Kasumi-1 (cell line): Measurements from ENCODE around the gene LRBA.

ENCODE experiments used
- DNase-seq, 2 experiments: peaks; one replicate each; lab custom pipeline; 2025; lab: John Stamatoyannopoulos, UW

The LRBA gene

GRCh38 chr4:150586162-150586810 lies 428.8 kb downstream of the LRBA start:
- no peak for DNase-seq

DNA sequence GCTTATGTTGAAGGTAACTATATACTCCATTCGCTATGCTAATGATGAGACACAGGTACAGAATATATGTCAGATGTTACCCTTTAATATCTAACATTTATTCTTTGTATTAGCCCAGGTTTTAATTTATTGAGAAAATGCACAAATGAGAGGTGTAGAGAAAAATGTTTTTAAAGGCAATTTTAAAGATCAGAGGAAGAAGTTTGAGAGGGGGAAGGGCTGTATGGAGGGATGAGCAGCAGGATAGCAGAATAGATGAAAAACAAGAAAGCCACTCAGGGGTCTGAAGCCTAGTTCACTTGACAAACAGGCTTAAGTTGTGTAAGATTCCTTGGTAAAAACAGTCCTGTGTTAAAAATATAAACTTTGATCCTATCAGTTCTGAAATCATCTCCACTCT lies 429.5 kb downstream of the LRBA start:
- DNase-seq = no peak

DNA sequence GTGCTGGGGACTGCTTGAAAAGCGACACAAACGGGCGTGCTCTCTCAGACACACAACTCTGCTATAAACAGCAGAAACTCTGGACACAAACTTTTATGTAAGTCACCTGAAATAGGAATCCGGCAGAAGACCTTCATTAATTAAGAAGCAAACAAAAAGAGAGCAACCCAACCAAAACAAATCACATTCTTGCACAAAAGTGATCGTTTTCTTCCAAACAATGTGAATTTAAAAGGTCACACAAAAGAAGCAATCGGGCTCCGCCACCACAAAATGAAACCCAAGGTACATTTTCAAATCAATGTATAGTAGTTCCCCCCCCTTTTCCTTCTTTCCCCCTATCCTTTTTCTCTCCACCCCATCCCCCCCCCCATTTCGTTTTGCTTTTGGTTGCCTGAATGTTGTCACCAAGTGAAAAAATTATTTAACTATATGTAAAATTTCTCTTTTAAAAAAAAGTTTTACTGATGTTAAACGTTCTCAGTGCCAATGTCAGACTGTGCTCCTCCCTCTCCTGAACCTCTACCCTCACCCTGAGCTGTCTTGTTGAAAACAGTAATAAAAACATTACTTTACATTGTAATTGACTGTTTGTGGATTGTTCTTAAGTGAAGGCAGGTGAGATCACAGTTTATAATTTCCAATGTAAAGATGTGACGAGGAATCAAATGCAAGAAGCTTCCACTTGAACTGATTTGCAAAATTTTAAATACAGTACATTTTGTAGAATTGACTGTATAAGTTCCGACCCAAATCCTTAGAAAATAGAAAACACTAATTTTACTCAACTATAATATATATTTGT lies 430.8 kb downstream of the LRBA start:
- no peak for DNase-seq

- no peak for DNase-seq
Measured at GRCh38 chr4:150583287-150584110, 431.6 kb downstream of the LRBA start.

- no peak for DNase-seq
Measured at GRCh38 chr4:150582873-150583286, 432.2 kb downstream of the LRBA start.

GRCh38 chr4:150582146-150582872 lies 432.8 kb downstream of the LRBA start, which contains the start of gene MAB21L2:
Gene MAB21L2 (plus strand): TSS chr4:150582151. CDS start chr4:150583030, 879 bp downstream.
- no peak for DNase-seq

DNA sequence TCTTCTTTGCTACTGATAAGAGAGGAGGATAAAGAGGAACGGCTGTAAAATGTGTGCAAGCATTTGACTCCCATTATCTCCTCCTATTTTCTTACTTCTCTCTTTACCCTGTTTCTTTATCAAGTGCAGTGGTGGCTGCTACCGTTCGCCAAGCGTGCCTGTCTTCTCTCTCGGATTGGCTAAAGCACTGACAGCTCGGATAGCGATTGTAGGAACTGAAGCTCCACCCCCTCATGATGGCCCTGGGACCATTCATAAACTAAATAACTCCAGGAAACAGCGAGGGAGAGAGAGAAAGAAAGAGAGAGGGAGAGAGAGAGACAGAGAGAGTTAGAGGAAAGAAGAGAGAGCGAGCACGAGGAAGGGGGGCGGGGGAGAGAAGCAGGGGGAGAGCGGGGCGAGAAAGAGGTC lies 433.4 kb downstream of the LRBA start:
- DNase-seq = no peak

- DNase-seq = no peak
Measured at GRCh38 chr4:150581056-150581605, 434.0 kb downstream of the LRBA start.

DNA sequence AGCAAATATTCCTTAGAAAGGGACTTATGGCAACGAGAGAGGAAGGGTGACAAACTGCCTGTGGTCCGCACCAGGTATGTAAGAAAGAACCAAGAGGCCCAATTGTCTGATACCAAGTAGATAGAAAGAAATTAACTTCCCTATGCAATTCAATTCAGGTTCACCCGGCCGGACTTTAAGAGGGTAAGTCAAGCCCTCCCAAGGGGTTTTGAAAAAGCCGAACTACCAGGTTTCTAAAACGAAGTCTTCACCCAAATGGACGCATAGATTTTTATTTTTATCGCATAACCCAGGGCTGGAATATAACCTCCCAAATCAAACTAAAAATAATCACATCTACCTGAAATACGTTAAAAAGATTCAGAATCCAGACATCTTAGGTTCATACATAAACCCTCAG lies 434.8 kb downstream of the LRBA start:
- no peak for DNase-seq

DNA sequence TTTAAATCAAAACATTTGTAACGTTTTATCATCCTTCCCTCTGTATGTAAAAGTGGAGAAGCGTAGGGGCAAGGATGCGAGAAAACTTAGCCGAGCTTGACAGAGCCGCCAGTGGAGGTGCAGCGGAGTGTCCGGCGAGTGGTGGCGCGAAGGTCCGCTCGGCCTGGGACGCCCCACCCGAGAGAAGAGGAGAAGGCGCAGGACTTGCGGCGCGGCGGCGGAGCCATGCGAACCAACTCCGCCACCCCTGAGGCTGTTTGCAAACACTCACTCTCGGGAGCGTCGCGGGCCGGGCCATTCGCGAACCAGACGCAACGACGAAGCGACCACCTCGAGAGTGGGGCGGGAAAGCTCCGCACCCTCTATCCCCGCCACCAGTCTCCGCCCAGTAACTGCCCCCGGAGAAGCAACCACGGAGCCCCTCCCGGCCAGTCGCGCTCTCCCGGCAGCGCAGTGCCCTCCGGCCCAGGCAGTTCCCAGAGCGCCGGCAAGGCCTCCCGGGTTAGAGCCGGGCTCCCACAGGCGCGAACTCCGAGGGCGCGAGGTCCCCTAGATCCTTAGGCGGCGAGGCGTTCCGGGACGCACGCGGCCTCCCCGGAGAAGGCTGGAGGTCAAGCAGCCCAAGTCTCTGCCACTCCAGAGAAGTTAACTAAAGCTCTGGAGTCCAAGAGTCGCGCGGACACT lies 435.4 kb downstream of the LRBA start:
- no peak for DNase-seq

DNA sequence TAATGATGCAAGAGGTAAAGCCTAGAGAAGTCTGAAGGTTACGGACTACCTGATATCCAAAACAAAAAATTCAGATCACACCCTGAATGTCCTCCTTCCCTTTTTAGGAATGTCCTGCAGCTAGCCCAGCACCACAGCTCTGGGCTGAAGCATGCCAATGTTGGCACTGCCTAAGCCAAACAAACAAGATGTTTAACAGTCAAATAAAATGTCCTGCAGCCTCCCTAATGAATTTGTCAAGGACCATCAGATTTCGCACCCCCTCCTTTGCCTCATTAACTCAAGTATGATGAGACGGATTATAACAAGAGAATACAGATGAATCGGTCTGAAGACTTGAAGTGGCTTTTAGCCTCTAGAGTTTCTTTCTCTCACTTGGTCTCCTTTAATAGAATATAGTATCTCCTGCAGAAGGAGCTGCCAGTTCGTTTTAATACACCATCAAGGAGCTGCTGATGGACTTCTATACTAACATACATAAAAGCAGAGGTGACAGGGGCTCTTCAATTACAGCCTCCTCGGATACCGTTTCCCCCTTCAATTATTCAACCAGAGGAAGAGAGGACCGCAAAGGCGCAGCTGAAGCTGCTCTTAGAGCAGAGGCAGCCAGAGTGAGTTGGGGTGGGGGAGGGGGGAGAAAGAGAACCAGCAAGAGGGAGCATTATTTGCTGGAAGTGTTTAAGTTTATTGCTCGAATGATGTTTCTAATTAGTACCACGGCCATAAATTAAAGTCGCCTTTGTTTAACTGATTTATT lies 436.2 kb downstream of the LRBA start:
- DNase-seq = no peak

GRCh38 chr4:150577796-150578195 lies 437.3 kb downstream of the LRBA start:
- no peak for DNase-seq

GRCh38 chr4:150574678-150575077 lies 440.4 kb downstream of the LRBA start:
- no peak for DNase-seq

DNA sequence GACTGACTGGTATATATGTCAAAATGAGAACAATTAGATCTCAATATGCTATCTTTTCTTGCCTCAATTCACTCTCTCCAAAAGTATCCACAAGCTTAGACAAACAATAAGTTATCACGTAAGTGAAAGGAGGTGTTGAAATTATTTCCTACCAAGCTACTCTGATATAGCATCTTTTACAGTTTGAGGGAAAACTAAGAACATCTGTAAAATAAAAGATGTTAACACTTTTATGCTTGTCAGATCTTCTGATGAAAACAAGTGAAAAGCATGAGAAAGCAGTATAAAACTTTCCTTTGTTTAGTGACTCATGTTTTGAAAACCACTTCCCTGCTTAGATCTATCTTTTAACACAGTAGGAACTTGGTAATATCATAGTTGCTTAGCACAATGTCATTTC lies 441.6 kb downstream of the LRBA start:
- no peak for DNase-seq

- DNase-seq = no peak
Measured at GRCh38 chr4:150572704-150573504, 442.2 kb downstream of the LRBA start.

DNA sequence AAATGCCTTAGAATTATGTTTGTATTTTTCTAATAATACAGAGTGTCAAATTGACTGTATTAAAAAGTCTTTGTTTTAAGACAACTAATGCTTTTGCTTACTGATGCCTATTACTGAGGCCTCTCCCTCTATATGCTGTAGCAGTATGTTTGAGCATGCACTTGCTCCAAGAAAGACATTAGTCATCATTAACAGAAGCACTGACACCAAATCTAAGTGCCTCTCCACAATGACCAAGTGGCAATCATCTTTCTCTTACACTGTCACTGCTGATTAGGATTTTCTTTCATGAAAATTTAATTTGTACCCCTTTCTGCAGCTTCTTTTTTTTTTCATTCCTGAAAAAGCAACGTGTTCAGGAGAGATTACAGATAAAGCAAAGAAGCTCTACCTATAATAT lies 444.2 kb downstream of the LRBA start:
- DNase-seq = no peak

- no peak for DNase-seq
Measured at GRCh38 chr4:150569998-150570535, 445.0 kb downstream of the LRBA start.

DNA sequence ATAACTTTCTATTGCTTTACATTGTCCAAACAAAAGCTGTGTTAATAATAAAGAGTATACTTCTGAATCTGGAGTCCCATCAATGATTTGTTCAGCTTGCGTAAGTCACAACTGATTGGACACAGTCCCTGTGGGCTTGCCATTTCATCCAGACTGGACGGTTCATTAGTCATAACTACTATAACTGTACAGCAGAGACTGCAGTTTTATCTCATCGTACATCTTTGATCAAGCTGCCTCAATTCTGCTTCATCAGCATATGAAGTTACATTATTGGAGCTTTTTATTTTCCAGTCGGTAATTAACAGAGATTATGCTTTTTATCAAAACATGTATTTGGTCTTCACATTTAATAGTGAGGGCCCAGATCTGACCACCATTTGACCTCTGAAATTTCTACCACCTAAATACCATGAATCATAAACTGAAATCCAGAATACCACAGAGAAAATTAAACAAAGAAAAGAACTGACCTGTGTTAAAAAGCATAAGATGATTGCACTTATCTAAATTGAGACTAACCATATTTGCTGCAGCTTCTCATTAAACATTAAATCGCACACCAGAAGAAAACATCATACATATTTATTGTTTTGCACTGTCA lies 445.6 kb downstream of the LRBA start:
- DNase-seq = no peak

DNA sequence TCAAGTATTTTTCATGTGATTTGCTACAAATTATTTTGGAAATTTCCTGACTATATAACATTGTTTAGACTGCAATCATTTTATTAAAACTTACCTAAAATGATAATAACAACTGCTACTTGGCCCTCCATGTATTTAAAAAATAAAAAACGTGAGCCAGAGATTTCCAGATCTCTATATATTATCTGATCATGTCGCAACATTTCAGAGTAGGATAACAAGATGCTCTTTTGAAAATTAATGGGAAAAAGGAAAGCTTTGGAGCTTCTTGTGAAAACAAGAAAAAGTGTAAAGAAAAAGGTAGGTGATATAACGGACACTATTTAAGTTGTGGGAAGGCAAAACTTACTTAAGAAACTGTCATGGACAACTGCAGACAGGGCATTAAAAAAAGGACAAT lies 448.0 kb downstream of the LRBA start:
- DNase-seq = no peak
